C4-2B (cell line): ENCODE measurements around the gene GLRX3.
"Not testable (repeated sequence)": the region's sequence is repeated elsewhere in the genome, so short reads cannot be mapped to it uniquely, and the experiment has no call there.

Experiments
- H3K27ac ChIP-seq: fragments of 450-650 bp; 2 replicates; pipeline ENCODE4 v1.5.1; 2017
- CTCF ChIP-seq: fragments of 450-650 bp; conservative IDR thresholded peaks from 2 replicates; pipeline ENCODE4 v1.5.1; 2017; ENCODE audit warnings: mild to moderate bottlenecking
- ZFX ChIP-seq: fragments of 450-650 bp; IDR thresholded peaks from 2 replicates; pipeline ENCODE4 v1.6.1; 2017

The GLRX3 gene

DNA sequence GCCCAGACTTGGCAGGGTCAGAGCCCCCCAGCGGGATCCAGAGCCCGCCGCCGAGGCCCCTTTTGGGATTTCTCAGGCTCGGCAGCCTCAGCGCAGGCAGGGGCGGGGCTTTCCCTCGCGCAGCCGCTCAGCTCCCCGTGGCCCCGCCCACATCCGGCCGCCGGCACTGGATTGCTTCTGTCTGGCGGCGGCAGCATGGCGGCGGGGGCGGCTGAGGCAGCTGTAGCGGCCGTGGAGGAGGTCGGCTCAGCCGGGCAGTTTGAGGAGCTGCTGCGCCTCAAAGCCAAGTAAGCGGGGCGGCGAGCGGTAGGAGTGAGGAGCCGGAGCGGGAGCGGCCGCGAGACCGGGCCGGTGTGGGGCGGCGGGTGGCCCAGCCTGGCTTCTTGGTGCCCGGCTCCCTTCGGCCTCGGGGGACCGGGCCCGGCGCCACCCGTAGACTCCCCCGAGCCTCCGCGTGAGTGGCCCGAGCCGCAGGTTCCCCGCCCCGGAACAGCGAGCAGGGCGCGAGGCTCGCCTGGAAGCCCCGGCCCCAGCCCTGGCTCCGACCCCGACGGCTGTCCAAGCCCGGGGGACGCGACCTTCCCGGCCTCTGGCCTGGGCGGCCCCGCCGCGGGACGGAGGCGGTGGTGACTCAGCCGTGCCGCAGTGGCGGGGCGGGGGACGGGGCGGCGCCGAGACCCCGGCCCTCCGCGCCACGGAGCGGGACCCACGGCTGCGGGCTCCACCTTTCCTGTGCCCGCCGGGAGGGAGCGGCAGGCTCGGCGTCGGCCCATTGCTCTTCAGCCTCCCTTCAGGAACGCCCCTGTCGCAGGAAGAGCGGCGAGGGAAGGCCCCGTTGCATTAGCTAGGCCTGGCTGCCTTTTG, at the start of gene GLRX3:
Gene GLRX3, plus strand, starts transcription at position 166 of the 864 bp plus-strand sequence. Its CDS starts 30 bp downstream, at position 196.
- TF ChIP-seq CTCF (no peak), ZFX (peak; percentile 97)
- peak within 1 kb of the TSS; percentile 95 for H3K27ac ChIP-seq

DNA sequence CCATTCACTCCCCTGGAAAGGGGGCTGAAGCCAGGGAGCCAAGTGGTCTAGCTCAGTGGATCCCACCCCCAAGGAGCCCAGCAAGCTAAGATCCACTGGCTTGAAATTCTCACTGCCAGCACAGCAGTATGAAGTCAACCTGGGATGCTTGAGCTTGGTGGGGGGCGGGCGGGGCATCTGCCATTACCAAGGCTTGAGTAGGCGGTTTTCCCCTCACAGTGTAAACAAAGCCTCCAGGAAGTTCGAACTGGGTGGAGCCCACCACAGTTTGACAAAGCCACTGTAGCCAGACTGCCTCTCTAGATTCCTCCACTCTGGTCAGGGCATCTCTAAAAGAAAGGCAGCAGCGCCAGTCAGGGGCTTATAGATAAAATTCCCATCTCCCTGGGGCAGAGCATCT, 45.6 kb upstream of the GLRX3 start:
- not testable (repeated sequence) for H3K27ac ChIP-seq

- no peak overlapping the region for H3K27ac ChIP-seq
- TF ChIP-seq CTCF (no peak), ZFX (no peak)
Observed at GRCh38 chr10:130099344-130099743, 36.8 kb upstream of the GLRX3 start.

DNA sequence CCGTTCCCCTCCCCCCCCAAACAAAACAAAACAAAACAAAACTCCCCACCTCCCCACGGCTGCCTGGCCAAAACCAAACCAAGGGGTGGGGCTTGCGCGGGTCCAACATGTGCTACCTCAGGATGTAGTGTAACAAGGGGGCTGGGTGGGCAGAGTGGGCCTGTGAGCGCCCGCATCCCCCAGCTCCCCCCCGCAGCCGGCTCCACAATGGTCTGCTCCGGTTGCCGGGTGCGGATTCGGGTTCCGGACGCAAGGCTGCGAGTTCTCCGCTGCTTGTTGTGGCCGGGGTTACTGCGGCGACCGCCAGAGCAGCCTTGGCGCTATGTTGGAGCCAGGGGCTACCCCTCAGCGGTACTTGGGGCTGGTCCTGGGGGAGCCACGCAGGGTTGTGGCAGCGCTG, 30.5 kb upstream of the GLRX3 start:
- no peak for TF ChIP-seq ZFX
- no peak for TF ChIP-seq CTCF
- no peak overlapping the region for H3K27ac ChIP-seq

GRCh38 chr10:130108146-130108545, 28.0 kb upstream of the GLRX3 start:
- H3K27ac ChIP-seq = not testable (repeated sequence)

- TF ChIP-seq ZFX = no peak
- TF ChIP-seq CTCF = no peak
- H3K27ac ChIP-seq = peak overlapping the region; percentile 94
Observed at GRCh38 chr10:130108934-130109604, 27.1 kb upstream of the GLRX3 start.

DNA sequence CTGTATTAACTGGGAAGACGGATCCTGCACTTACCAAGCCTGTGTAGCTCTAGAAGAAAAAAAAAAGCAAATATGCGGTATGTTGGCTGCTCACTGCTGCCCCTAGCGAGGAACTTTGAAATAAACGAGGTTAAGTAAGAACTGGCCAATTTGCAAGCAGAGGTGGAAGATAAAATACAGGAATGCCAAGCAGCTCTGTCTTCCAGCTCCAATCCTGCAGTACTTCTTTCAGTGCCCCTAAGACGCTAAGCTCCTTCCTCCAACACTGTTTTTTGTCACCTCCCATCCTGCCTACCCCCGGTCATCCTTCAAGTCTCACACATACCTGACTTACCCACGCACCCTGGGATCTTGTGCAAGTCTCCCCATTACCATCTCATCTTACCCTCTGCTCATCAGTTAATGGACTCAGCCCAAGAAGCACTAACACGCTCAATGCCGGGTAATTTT, 26.4 kb upstream of the GLRX3 start:
- no peak for TF ChIP-seq ZFX
- TF ChIP-seq CTCF = peak; percentile 92
- H3K27ac ChIP-seq = peak overlapping the region; percentile 94

- peak; percentile 98 for TF ChIP-seq ZFX
- no peak for TF ChIP-seq CTCF
- H3K27ac ChIP-seq = peak within 1 kb of the TSS; percentile 94
Observed at GRCh38 chr10:130110246-130111112, 25.7 kb upstream of the GLRX3 start, which contains the start of gene C10orf143. TSS of gene C10orf143 (minus strand) at chr10:130110830. CDS start at chr10:130110772, 58 bp downstream.
